Gastroesophageal sphincter (tissue), 4 donors: ENCODE data around the gene TLR10. TPM values are rescaled to one million over a fixed set of nuclear protein-coding genes. Genes with fewer than 3 reads are reported as not detected.

Source experiments
- ATAC-seq: fragments of 150-250 bp; one replicate; pipeline ENCODE4 v1.9.1; 2016; ENCODE audit warnings: mild to moderate bottlenecking, moderate library complexity
- H3K27ac ChIP-seq, 4 donors: fragments of 200-600 bp; sonication (generic) in 3 of 4; 1 replicate in 3 of 4; 2 replicates in 1 of 4; pipeline ENCODE4 v1.5.1; 2016 to 2019
- H3K27me3 ChIP-seq: fragments of 200-600 bp; sonication (generic); one replicate; pipeline ENCODE4 v1.5.1; 2019
- H3K36me3 ChIP-seq, 2 donors: fragments of 200-600 bp; sonication (generic); one replicate each; pipeline ENCODE4 v1.5.1; 2019; ENCODE audit warnings: control low read depth in 1 of 2
- H3K4me1 ChIP-seq, 3 donors: fragments of 200-600 bp; sonication (generic); 1 replicate in 2 of 3; 2 replicates in 1 of 3; pipeline ENCODE4 v1.5.1; 2016 to 2019; ENCODE audit warnings: control low read depth in 2 of 3
- H3K4me3 ChIP-seq, 2 donors: fragments of 200-600 bp; sonication (generic); one replicate each; pipeline ENCODE4 v1.5.1; 2019; ENCODE audit warnings: mild to moderate bottlenecking in 1 of 2, moderate library complexity in 1 of 2
- H3K9me3 ChIP-seq, 3 donors: fragments of 200-600 bp; sonication (generic); one replicate each; pipeline ENCODE4 v1.5.1; 2017 to 2019; ENCODE audit warnings: control low read depth in 2 of 3
- EP300 ChIP-seq: sonication (generic); formaldehyde crosslinking; IDR thresholded peaks from one replicate; pipeline ENCODE4 v1.6.1; 2017; ENCODE audit warnings: antibody characterized with exemption, mild to moderate bottlenecking
- POLR2A ChIP-seq, 2 donors: fragments of 450-650 bp; IDR thresholded peaks; one replicate each; pipeline ENCODE4 v1.6.1; 2017; ENCODE audit warnings: antibody characterized with exemption in 2 of 2, mild to moderate bottlenecking in 2 of 2, moderate library complexity in 1 of 2
- POLR2AphosphoS5 ChIP-seq: sonication (generic); formaldehyde crosslinking; IDR thresholded peaks from one replicate; pipeline ENCODE4 v1.6.1; 2017; ENCODE audit warnings: antibody characterized with exemption
- WGBS, 2 donors: methylation state at CpG; one replicate each; pipeline ENCODE4 v1.1.5; 2018; ENCODE audit warnings: low coverage in 1 of 2; 5-methylcytosine and 5-hydroxymethylcytosine counted together
- total RNA-seq, 4 donors: library from RNA; depleted of rRNA; stranded (reverse); fragments of >200 nt; gene quantifications; one replicate each; pipeline ENCODE4 v1.1.0, GENCODE V29; 2016
- TF ChIP-seq, protein P1 (sequence below), 4 experiments: fragments of 200-600 bp in 2 of 4; fragments of 450-650 bp in 2 of 4; sonication (generic) in 1 of 4; IDR thresholded peaks; one replicate each; pipeline ENCODE4 v1.5.1; 2017 to 2019; ENCODE audit warnings: antibody characterized with exemption in 4 of 4, mild to moderate bottlenecking in 2 of 4, moderate library complexity in 2 of 4

Gene TLR10
- total RNA-seq, 4 donors from 2014 or later: 0.27 TPM; not detected in 3

DNA sequence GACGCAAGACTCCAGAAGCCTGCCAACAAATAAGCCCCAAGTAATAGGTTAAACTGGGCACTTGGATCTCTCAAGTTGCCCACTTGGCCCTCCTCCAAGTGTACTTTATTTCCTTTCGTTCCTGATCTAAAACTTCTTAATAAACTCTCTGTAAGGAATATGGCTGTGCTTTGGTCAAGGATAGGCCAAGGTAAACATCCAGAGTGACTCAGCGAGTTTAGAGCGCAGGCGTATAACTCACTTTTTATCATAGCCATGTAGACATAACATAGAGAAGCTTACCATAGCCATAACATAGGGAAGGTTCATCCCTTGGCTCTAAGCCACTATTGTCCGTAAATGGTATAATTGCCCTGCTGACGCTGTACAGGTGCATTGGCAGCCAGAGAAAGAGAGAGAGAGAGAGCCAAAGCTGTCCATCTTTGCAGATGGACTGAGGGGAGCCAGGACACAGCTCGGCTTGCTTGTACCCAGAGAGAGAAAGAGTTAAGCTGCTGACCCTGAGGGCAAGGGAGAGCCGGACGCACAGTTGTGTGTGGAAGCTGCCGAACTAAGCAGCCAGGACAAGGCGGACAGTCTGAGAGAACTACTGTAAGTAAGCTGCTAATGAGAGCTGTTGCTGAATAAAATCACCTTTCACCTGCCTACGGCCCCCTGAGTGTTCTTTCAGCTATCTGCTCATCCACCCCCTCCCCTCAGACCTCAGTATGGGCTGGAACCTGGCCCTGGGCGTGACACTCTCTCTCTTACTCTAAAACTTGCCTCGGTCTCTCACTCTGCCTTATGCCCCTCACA lies 20.0 kb upstream of the TLR10 start:
- H3K27ac ChIP-seq: no peak overlapping the region
- H3K27me3 ChIP-seq: no peaks in the 10 kb centered on the region
- H3K4me1 ChIP-seq: peaks cover 0 to 33% (median 3%) of the 10 kb centered on the region in 3 donors
- WGBS, 2 donors: 81 to 95% methylated on average over 12 to 14 of the region's 15 CpGs
- TF ChIP-seq EP300 (no peak), POLR2AphosphoS5 (no peak), POLR2A (IDR thresholded peaks at IDR 0.05) (no peak)
- TF ChIP-seq, protein P1, sequence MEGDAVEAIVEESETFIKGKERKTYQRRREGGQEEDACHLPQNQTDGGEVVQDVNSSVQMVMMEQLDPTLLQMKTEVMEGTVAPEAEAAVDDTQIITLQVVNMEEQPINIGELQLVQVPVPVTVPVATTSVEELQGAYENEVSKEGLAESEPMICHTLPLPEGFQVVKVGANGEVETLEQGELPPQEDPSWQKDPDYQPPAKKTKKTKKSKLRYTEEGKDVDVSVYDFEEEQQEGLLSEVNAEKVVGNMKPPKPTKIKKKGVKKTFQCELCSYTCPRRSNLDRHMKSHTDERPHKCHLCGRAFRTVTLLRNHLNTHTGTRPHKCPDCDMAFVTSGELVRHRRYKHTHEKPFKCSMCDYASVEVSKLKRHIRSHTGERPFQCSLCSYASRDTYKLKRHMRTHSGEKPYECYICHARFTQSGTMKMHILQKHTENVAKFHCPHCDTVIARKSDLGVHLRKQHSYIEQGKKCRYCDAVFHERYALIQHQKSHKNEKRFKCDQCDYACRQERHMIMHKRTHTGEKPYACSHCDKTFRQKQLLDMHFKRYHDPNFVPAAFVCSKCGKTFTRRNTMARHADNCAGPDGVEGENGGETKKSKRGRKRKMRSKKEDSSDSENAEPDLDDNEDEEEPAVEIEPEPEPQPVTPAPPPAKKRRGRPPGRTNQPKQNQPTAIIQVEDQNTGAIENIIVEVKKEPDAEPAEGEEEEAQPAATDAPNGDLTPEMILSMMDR (IDR thresholded peaks at IDR 0.05): no peak
- peak overlapping the region in 1 of 2 donors; percentile 1 for H3K4me3 ChIP-seq
- no peak for ATAC-seq
- H3K9me3 ChIP-seq: peaks cover 0 to 6% (median 0%) of the 10 kb centered on the region in 3 donors
- H3K36me3 ChIP-seq: peaks cover 4 to 31% of the 10 kb centered on the region in 2 donors

DNA sequence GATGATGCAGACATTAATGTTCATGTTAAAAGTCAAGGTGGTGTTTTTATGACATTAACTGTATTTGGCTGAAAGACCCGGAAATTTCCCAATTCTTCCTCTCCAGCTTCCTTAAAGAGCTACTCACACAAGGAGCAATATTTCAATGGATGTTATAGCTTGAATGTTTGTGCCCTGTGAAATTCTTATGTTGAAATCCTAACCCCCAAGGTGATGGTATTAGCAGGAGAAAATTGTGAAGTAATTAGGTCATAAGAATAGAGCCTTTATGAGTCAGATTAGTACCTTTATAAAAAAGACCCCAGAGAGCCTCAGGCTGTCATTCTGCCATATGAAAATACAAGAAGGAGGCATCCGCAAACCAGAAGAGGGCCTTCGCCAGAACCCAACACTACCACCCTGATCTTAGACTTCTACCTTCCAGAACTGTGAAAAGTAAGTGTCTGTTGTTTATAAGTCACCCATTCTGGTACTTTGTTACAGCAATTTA lies 18.2 kb upstream of the TLR10 start:
- Histone ChIP-seq H3K4me3 (no peak overlapping the region), H3K36me3 (peaks cover 4 to 35% of the 10 kb centered on the region in 2 donors), H3K27me3 (no peaks in the 10 kb centered on the region), H3K9me3 (peaks cover 0 to 6% (median 0%) of the 10 kb centered on the region in 3 donors), H3K4me1 (peaks cover 0 to 31% (median 3%) of the 10 kb centered on the region in 3 donors), H3K27ac (no peak overlapping the region)
- TF ChIP-seq, protein P1 (IDR thresholded peaks at IDR 0.05): no peak
- no peak for TF ChIP-seq EP300
- no peak for TF ChIP-seq POLR2A (IDR thresholded peaks at IDR 0.05)
- no peak for TF ChIP-seq POLR2AphosphoS5
- ATAC-seq: no peak
- 95 to 96% methylated on average over 3 of the region's 3 CpGs for WGBS, 2 donors

DNA sequence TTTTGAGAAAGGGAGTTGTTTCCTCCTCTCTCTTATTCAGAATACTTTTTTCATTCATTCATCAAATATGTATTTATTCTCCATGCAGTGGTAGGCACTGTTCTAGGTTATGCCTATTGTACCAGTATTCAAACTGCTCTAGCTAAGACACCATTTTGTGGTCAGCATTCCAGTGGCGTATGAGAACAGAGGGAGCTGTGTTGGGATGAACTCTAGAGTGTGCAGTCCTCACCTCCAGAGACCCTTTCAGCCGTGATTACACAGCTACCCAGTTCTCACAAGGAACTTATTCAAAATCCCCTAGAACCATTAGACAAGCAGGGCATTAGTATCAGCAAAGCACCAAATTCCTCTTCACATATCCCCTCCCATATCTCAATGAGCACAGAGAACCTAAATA lies 17.6 kb upstream of the TLR10 start:
- peaks cover 0 to 24% (median 3%) of the 10 kb centered on the region in 3 donors for H3K4me1 ChIP-seq
- 86 to 91% methylated on average over 2 of the region's 2 CpGs for WGBS, 2 donors
- H3K27me3 ChIP-seq: no peaks in the 10 kb centered on the region
- TF ChIP-seq, protein P1 (IDR thresholded peaks at IDR 0.05): no peak
- TF ChIP-seq EP300 (no peak), POLR2AphosphoS5 (no peak), POLR2A (IDR thresholded peaks at IDR 0.05) (no peak)
- no peak overlapping the region for H3K4me3 ChIP-seq
- ATAC-seq: no peak
- H3K9me3 ChIP-seq: peaks cover 0 to 6% (median 0%) of the 10 kb centered on the region in 3 donors
- peaks cover 4 to 35% of the 10 kb centered on the region in 2 donors for H3K36me3 ChIP-seq
- no peak overlapping the region for H3K27ac ChIP-seq

DNA sequence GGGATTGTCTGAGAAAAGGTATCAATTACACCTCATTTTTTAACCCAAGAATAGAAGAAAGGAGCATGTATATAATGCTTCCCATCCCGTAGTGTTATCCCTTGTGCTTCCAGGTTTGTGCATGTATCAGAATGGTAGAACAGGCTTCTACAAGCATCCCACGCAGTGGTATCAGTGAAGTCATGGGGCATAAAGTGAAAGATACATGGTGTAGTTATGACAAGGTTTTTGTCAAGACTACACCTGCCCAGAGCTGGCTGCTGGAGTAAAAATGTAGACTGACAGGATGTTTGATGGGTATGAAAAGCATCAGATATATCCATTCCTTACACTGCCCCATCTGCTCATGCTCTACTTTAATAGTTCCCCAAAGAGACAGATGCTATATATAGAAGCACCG lies 12.3 kb upstream of the TLR10 start:
- TF ChIP-seq POLR2AphosphoS5: no peak
- TF ChIP-seq POLR2A (IDR thresholded peaks at IDR 0.05): no peak
- H3K27ac ChIP-seq: no peak overlapping the region
- peaks cover 4 to 28% of the 10 kb centered on the region in 2 donors for H3K36me3 ChIP-seq
- no peak overlapping the region for H3K4me3 ChIP-seq
- 95 to 100% methylated on average over 1 to 3 of the region's 3 CpGs for WGBS, 2 donors
- no peaks in the 10 kb centered on the region for H3K4me1 ChIP-seq
- H3K27me3 ChIP-seq: no peaks in the 10 kb centered on the region
- ATAC-seq: no peak
- H3K9me3 ChIP-seq: peaks cover 0 to 6% (median 0%) of the 10 kb centered on the region in 3 donors

DNA sequence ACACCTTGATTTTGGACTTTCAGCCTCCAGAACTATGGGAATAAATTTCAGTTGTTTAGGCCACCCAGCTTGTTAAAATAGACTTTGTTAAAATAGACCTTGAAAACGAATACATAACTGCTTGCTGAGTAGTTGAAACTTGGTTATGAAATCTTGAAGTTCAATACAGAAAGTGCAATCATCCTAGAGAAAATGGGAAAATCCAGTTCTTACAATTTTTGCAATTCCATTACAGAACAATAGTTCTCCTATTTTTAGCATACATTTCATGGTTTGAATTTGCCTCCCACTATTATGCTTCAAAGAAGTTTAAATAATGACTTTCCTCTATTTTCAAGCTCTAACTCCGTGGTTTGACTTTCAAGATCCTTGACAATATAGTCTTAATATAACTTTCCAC lies 11.3 kb upstream of the TLR10 start:
- 63 to 73% methylated on average over 2 of the region's 2 CpGs for WGBS, 2 donors
- H3K4me3 ChIP-seq: no peak overlapping the region

More for the DNA sequence above, 11.3 kb upstream of the TLR10 start:
- Histone ChIP-seq H3K27ac (no peak overlapping the region), H3K36me3 (peaks cover 4 to 18% of the 10 kb centered on the region in 2 donors), H3K4me1 (no peaks in the 10 kb centered on the region), H3K9me3 (peaks cover 0 to 6% (median 0%) of the 10 kb centered on the region in 3 donors), H3K27me3 (no peaks in the 10 kb centered on the region)
- no peak for TF ChIP-seq POLR2AphosphoS5
- TF ChIP-seq EP300: no peak
- TF ChIP-seq, protein P1 (IDR thresholded peaks at IDR 0.05): no peak
- no peak for TF ChIP-seq POLR2A (IDR thresholded peaks at IDR 0.05)
- no peak for ATAC-seq
